Stimulated activated CD8-positive, alpha-beta memory T cell treated with anti-CD3 and anti-CD28 coated beads, Interleukin-12 subunit alpha, Interleukin-12 subunit beta, amount 100 ng/mL, for 1 hour (primary cell): ENCODE results near the gene STEEP1.

Experiments
- DNase-seq: peaks from one replicate; pipeline ENCODE4 v3.0.0-alpha.2; 2020; ENCODE audit warnings: low read depth

STEEP1 gene

GRCh38 chrX:119565107-119565663, at the start of gene STEEP1:
Gene STEEP1 (minus strand): TSS chrX:119565409. CDS start chrX:119565355, 54 bp downstream.
- peak; percentile 72 for DNase-seq

- DNase-seq, result no peak
Measured at GRCh38 chrX:119614776-119615175, 49.6 kb upstream of the STEEP1 start.

GRCh38 chrX:119607018-119607389, 41.8 kb upstream of the STEEP1 start:
- no peak for DNase-seq

GRCh38 chrX:119606280-119607017, 41.2 kb upstream of the STEEP1 start, which contains the start of gene NKRF:
Gene NKRF (minus strand): TSS chrX:119606424.
- peak; percentile 82 for DNase-seq

GRCh38 chrX:119605464-119606279, 40.5 kb upstream of the STEEP1 start:
- peak; percentile 23 for DNase-seq

- DNase-seq, result no peak
Measured at GRCh38 chrX:119604766-119605463, 39.7 kb upstream of the STEEP1 start.

GRCh38 chrX:119602701-119603255, 37.6 kb upstream of the STEEP1 start:
- no peak for DNase-seq

GRCh38 chrX:119589810-119590209, 24.6 kb upstream of the STEEP1 start:
- DNase-seq, result no peak

- no peak for DNase-seq
Measured at GRCh38 chrX:119583431-119584059, 18.3 kb upstream of the STEEP1 start.

- no peak for DNase-seq
Measured at GRCh38 chrX:119579414-119579813, 14.2 kb upstream of the STEEP1 start.

GRCh38 chrX:119574394-119575266, 9.4 kb upstream of the STEEP1 start, which contains the start of gene UBE2A:
Gene UBE2A (plus strand): TSS chrX:119574563. CDS start chrX:119574712, 149 bp downstream.
- peak; percentile 79 for DNase-seq

GRCh38 chrX:119573840-119574393, 8.7 kb upstream of the STEEP1 start:
- no peak for DNase-seq

- no peak for DNase-seq
Measured at GRCh38 chrX:119573222-119573621, 8.0 kb upstream of the STEEP1 start.

- no peak for DNase-seq
Measured at GRCh38 chrX:119570351-119570835, 5.2 kb upstream of the STEEP1 start.

- DNase-seq, result no peak
Measured at GRCh38 chrX:119552508-119552907, 12.7 kb downstream of the STEEP1 start.

GRCh38 chrX:119549327-119550016, 15.7 kb downstream of the STEEP1 start:
- no peak for DNase-seq

GRCh38 chrX:119541188-119541587, 24.0 kb downstream of the STEEP1 start:
- no peak for DNase-seq

GRCh38 chrX:119539872-119540271, 25.3 kb downstream of the STEEP1 start:
- no peak for DNase-seq

GRCh38 chrX:119537487-119537886, 27.7 kb downstream of the STEEP1 start:
- DNase-seq, result no peak
